WTC11 (cell line): ENCODE results near the gene B3GAT2. TPM values are rescaled to one million over a fixed set of nuclear protein-coding genes. Genes with fewer than 3 reads are reported as not detected.

Source experiments
- ATAC-seq: fragments of 200-7000 bp; cut with Tn5 transposase; 2 replicates; pipeline ENCODE4 v1.10.0; 2021; ENCODE audit warnings: mild to moderate bottlenecking, moderate library complexity
- CTCF ChIA-PET: fragments of 300-600 bp; sonication (Branson Sonifier 250); formaldehyde crosslinking; loops from one replicate; lab custom pipeline; 2021; ENCODE audit warnings: antibody characterized with exemption; lab: Charles Lee
- POLR2A ChIA-PET: fragments of 350-600 bp; sonication (Branson Sonifier 250); formaldehyde crosslinking; loops from one replicate; lab custom pipeline; 2021; ENCODE audit warnings: antibody characterized with exemption; lab: Charles Lee
- DNase-seq: peaks from one replicate; pipeline ENCODE4 v3.0.0; 2021; ENCODE audit warnings: low spot score
- H3K27ac Mint-ChIP-seq: 2 replicates; pipeline ENCODE4 v1.8.0; 2021; ENCODE audit warnings: mixed read lengths
- H3K27me3 Mint-ChIP-seq: 2 replicates; pipeline ENCODE4 v1.8.0; 2021; ENCODE audit warnings: low read depth, mild to moderate bottlenecking, moderate library complexity, mixed read lengths
- H3K36me3 Mint-ChIP-seq: 2 replicates; pipeline ENCODE4 v1.8.0; 2021; ENCODE audit warnings: mixed read lengths
- H3K4me1 Mint-ChIP-seq: 2 replicates; pipeline ENCODE4 v1.8.0; 2022; ENCODE audit warnings: mixed read lengths
- H3K4me3 Mint-ChIP-seq: 2 replicates; pipeline ENCODE4 v1.8.0; 2021; ENCODE audit warnings: mild to moderate bottlenecking, moderate library complexity, mixed read lengths
- H3K9me3 Mint-ChIP-seq: 2 replicates; pipeline ENCODE4 v1.8.0; 2021; ENCODE audit warnings: mixed read lengths
- AFF4 ChIP-seq: sonication (generic); formaldehyde crosslinking; IDR thresholded peaks from 2 replicates; pipeline ENCODE4 v1.8.1; 2023; ENCODE audit warnings: mild to moderate bottlenecking, missing genetic modification reagents, borderline replicate concordance
- ATF1 ChIP-seq: sonication (generic); formaldehyde crosslinking; IDR thresholded peaks from 2 replicates; pipeline ENCODE4 v1.8.1; 2023; ENCODE audit warnings: mild to moderate bottlenecking, moderate library complexity, missing genetic modification reagents
- CDX4 ChIP-seq: fragments of 250-450 bp; sonication (Bioruptor Pico); IDR thresholded peaks from 2 replicates; pipeline ENCODE4 v1.9.0; 2021; ENCODE audit warnings: moderate library complexity, mild to moderate bottlenecking, inconsistent platforms, borderline replicate concordance
- E2F1 ChIP-seq: sonication (generic); formaldehyde crosslinking; IDR thresholded peaks from 2 replicates; pipeline ENCODE4 v1.8.0; 2022; ENCODE audit warnings: mild to moderate bottlenecking, missing genetic modification reagents
- ESRRA ChIP-seq: sonication (generic); formaldehyde crosslinking; IDR thresholded peaks from 2 replicates; pipeline ENCODE4 v1.8.1; 2022; ENCODE audit warnings: mild to moderate bottlenecking, missing genetic modification reagents, borderline replicate concordance
- FOXP1 ChIP-seq: sonication (generic); formaldehyde crosslinking; IDR thresholded peaks from 2 replicates; pipeline ENCODE4 v1.8.0; 2022; ENCODE audit warnings: missing genetic modification reagents, mild to moderate bottlenecking, moderate library complexity, borderline replicate concordance
- FOXP4 ChIP-seq: sonication (generic); formaldehyde crosslinking; IDR thresholded peaks from 2 replicates; pipeline ENCODE4 v1.8.0; 2022; ENCODE audit warnings: mild to moderate bottlenecking, missing genetic modification reagents
- GABPB1 ChIP-seq: sonication (generic); formaldehyde crosslinking; IDR thresholded peaks from 2 replicates; pipeline ENCODE4 v1.8.1; 2023; ENCODE audit warnings: mild to moderate bottlenecking, missing genetic modification reagents
- GTF2I ChIP-seq: fragments of 250-450 bp; sonication (Bioruptor Pico); conservative IDR thresholded peaks from 2 replicates; pipeline ENCODE4 v1.4.0; 2021; ENCODE audit warnings: mild to moderate bottlenecking
- HMGA2 ChIP-seq: fragments of 250-450 bp; sonication (Bioruptor Pico); IDR thresholded peaks from 2 replicates; pipeline ENCODE4 v1.4.0; 2021; ENCODE audit warnings: mild to moderate bottlenecking, moderate library complexity
- IRF2 ChIP-seq: sonication (generic); formaldehyde crosslinking; IDR thresholded peaks from 2 replicates; pipeline ENCODE4 v1.8.0; 2022; ENCODE audit warnings: low read depth, missing genetic modification reagents, borderline replicate concordance
- JAZF1 ChIP-seq: fragments of 250-450 bp; sonication (Bioruptor Pico); IDR thresholded peaks from 2 replicates; pipeline ENCODE4 v1.9.0; 2021; ENCODE audit warnings: moderate library complexity, mild to moderate bottlenecking, inconsistent platforms
- KAT7 ChIP-seq: sonication (generic); formaldehyde crosslinking; IDR thresholded peaks from 2 replicates; pipeline ENCODE4 v1.8.1; 2023; ENCODE audit warnings: missing genetic modification reagents, mild to moderate bottlenecking, borderline replicate concordance
- MLX ChIP-seq: sonication (generic); formaldehyde crosslinking; IDR thresholded peaks from 2 replicates; pipeline ENCODE4 v1.8.1; 2023; ENCODE audit warnings: mild to moderate bottlenecking, missing genetic modification reagents, moderate library complexity
- MXD4 ChIP-seq: fragments of 250-450 bp; sonication (Bioruptor Pico); IDR thresholded peaks from 2 replicates; pipeline ENCODE4 v1.8.0; 2021; ENCODE audit warnings: mild to moderate bottlenecking, moderate library complexity, borderline replicate concordance
- MYBL2 ChIP-seq: sonication (generic); formaldehyde crosslinking; IDR thresholded peaks from 2 replicates; pipeline ENCODE4 v1.8.1; 2023; ENCODE audit warnings: mild to moderate bottlenecking, moderate library complexity, missing genetic modification reagents
- PREB ChIP-seq: sonication (generic); formaldehyde crosslinking; IDR thresholded peaks from 2 replicates; pipeline ENCODE4 v1.8.1; 2022; ENCODE audit warnings: mild to moderate bottlenecking, missing genetic modification reagents, moderate library complexity, borderline replicate concordance
- SOX15 ChIP-seq: fragments of 250-450 bp; sonication (Bioruptor Pico); IDR thresholded peaks from 2 replicates; pipeline ENCODE4 v1.9.0; 2021; ENCODE audit warnings: mild to moderate bottlenecking
- TCF7 ChIP-seq: sonication (generic); formaldehyde crosslinking; IDR thresholded peaks from 2 replicates; pipeline ENCODE4 v1.8.0; 2022; ENCODE audit warnings: mild to moderate bottlenecking, low read depth, missing genetic modification reagents, moderate library complexity
- ZNF423 ChIP-seq: fragments of 250-450 bp; sonication (Bioruptor Pico); IDR thresholded peaks from 2 replicates; pipeline ENCODE4 v2.1.2; 2022; ENCODE audit warnings: mild to moderate bottlenecking, moderate library complexity
- ZNF425 ChIP-seq: fragments of 250-450 bp; sonication (Bioruptor Pico); conservative IDR thresholded peaks from 2 replicates; pipeline ENCODE4 v1.9.0; 2021; ENCODE audit warnings: mild to moderate bottlenecking
- total RNA-seq: library from RNA; stranded (reverse); gene quantifications from 3 replicates; pipeline ENCODE4 v1.2.3, GENCODE V29; 2021

B3GAT2 gene
- total RNA-seq, 1 experiment from 2014 or later: 0.70 TPM

- ChIA-PET CTCF (no interaction called here), POLR2A (no interaction called here)
- DNase-seq: no peak
- H3K27ac Mint-ChIP-seq: no peak overlapping the region
- no peaks in the 10 kb centered on the region for H3K9me3 Mint-ChIP-seq
- TF ChIP-seq CDX4 (CRISPR knock-in tag) (no peak), HMGA2 (no peak), MXD4 (CRISPR knock-in tag) (no peak), MLX (CRISPR knock-in tag) (no peak), AFF4 (CRISPR knock-in tag) (no peak), MYBL2 (CRISPR knock-in tag) (no peak), ESRRA (CRISPR knock-in tag) (no peak), ZNF425 (CRISPR knock-in tag) (no peak), GABPB1 (CRISPR knock-in tag) (no peak), E2F1 (no peak), SOX15 (CRISPR knock-in tag) (no peak), FOXP1 (CRISPR knock-in tag) (no peak)
- H3K27me3 Mint-ChIP-seq: no peaks in the 10 kb centered on the region
- H3K4me1 Mint-ChIP-seq: no peaks in the 10 kb centered on the region; the same call in 1 of the 2 replicates
- H3K36me3 Mint-ChIP-seq: no peaks in the 10 kb centered on the region
- no peak overlapping the region for H3K4me3 Mint-ChIP-seq
- ATAC-seq: no peak
These were observed 53.0 kb downstream of the B3GAT2 start for GRCh38 chr6:70903665-70904452.

- POLR2A ChIA-PET: no interaction called here
- H3K27ac Mint-ChIP-seq: no peak overlapping the region
- CTCF ChIA-PET: interaction anchor here (0.9 to 2.8 kb wide), 4 partner anchors 8 to 55 kb away, joined by 3 to 10 read pairs (median 6); partner anchors contain the start of gene B3GAT2
- H3K36me3 Mint-ChIP-seq: no peaks in the 10 kb centered on the region
- no peak overlapping the region for H3K4me3 Mint-ChIP-seq
- DNase-seq: no peak
- H3K27me3 Mint-ChIP-seq: no peaks in the 10 kb centered on the region
- no peak for TF ChIP-seq GABPB1 (CRISPR knock-in tag)
- no peak for TF ChIP-seq ATF1 (CRISPR knock-in tag)
- TF ChIP-seq PREB (CRISPR knock-in tag): no peak
- TF ChIP-seq IRF2 (CRISPR knock-in tag): no peak
- TF ChIP-seq ZNF423 (CRISPR knock-in tag): no peak
- no peak for TF ChIP-seq MLX (CRISPR knock-in tag)
- TF ChIP-seq GTF2I (CRISPR knock-in tag): no peak
- TF ChIP-seq FOXP4 (CRISPR knock-in tag): no peak
- TF ChIP-seq TCF7 (CRISPR knock-in tag): no peak
- TF ChIP-seq KAT7 (CRISPR knock-in tag): no peak
- no peak for TF ChIP-seq JAZF1
- TF ChIP-seq, all 79 proteins: peak for 0
- H3K9me3 Mint-ChIP-seq: peaks cover 4% of the 10 kb centered on the region; the same call in 1 of the 2 replicates
- no peak for ATAC-seq
- no peaks in the 10 kb centered on the region; the same call in 1 of the 2 replicates for H3K4me1 Mint-ChIP-seq
These were observed 55.5 kb downstream of the B3GAT2 start for GRCh38 chr6:70901324-70901723.
